Mesodermal cell (in vitro differentiated cells): ENCODE measurements around the gene PKP2.
A peak's percentile ranks its signal among the peaks of the same experiment; 100 is the strongest.

Experiments
- H3K27ac ChIP-seq: 2 replicates; pipeline ENCODE4 v1.7.0; 2013; ENCODE audit warnings: mild to moderate bottlenecking, low read depth, low read length, moderate library complexity; ENCODE audit not compliant: severe bottlenecking
- H3K36me3 ChIP-seq: 2 replicates; pipeline ENCODE4 v1.7.1; 2013; ENCODE audit warnings: mild to moderate bottlenecking, low read length, moderate library complexity; ENCODE audit not compliant: control insufficient read depth, insufficient read depth
- H3K4me1 ChIP-seq: one replicate; pipeline ENCODE4 v1.7.1; 2013; ENCODE audit warnings: mild to moderate bottlenecking, low read length; ENCODE audit not compliant: insufficient read depth, control insufficient read depth, poor library complexity, severe bottlenecking
- H3K4me3 ChIP-seq: 2 replicates; pipeline ENCODE4 v1.7.0; 2013; ENCODE audit warnings: low read length, control low read depth, mild to moderate bottlenecking; ENCODE audit not compliant: insufficient read depth, poor library complexity, severe bottlenecking; ENCODE audit errors: extremely low read depth
- H3K9me3 ChIP-seq: 2 replicates; pipeline ENCODE4 v1.7.1; 2013; ENCODE audit warnings: mild to moderate bottlenecking, low read length, moderate library complexity; ENCODE audit not compliant: control insufficient read depth
- WGBS, 2 experiments: methylation state at CpG; one replicate each; pipeline ENCODE4 v1.1.5; 2013; ENCODE audit warnings: missing lambda C conversion rate in 2 of 2; ENCODE audit not compliant: insufficient coverage in 2 of 2; 5-methylcytosine and 5-hydroxymethylcytosine counted together

PKP2 gene

DNA sequence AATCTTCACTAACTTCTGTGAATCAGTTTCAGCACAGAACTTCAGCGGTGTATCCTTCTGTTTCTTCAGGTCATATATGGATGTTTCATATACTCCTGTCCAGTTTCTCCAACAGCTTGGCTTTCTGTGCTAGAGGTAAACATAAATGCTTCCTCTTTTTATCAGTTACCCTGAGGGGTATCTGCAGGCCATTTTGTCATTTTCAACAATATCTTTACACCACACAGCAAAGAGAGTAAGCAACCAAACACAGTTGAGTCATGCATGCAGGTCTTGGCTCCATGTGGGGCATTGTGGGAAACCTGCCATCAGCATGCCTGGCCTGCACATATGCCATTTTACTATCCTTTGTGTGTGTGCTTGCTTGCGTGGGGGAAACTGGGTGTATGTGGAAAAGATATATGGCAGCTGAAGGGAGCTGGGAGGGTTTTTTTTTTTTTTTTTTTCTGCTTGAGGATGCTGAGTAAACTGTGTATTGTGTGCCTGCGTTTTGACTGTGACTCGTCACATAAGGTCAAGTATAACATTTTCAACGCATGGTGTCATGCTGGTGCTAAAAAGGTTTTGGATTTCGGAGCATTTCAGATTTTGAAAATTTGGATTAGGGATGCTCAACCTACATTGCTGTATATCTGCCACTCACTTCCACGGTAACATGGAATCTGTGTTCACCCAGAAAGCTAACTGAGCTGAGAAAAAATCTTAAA lies 84.7 kb downstream of the PKP2 start:
- Histone ChIP-seq H3K36me3 (peaks cover 75% of the 10 kb centered on the region), H3K9me3 (peaks cover 11% of the 10 kb centered on the region), H3K27ac (no peak overlapping the region), H3K4me1 (peaks cover 8% of the 10 kb centered on the region), H3K4me3 (no peak overlapping the region)
- 90 to 100% methylated on average over 2 to 5 of the region's 7 CpGs for WGBS, 2 experiments

DNA sequence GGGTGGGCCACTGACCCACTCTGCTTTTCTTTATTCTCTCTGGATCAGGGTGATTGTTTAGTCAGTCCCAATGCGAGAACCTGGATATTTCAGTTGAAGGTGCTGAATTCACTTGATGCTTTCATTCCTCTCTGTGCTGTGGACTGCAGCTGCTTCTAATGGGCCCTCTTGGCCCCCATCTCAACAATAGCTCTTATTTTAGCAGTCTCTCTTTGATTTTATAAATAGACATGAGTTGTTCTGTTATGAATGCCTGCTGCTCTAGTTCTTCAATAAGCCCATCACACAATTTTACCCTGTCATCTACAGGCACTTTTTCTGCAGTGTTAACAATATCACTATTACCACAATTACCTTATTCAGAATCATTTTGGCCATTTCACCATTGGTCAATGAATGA lies 86.7 kb downstream of the PKP2 start:
- H3K36me3 ChIP-seq, result peaks cover 65% of the 10 kb centered on the region
- WGBS, 2 experiments, result 100% methylated on average over 1 of the region's 1 CpG
- peaks cover 8% of the 10 kb centered on the region for H3K4me1 ChIP-seq
- H3K27ac ChIP-seq, result no peak overlapping the region
- peaks cover 21% of the 10 kb centered on the region for H3K9me3 ChIP-seq
- H3K4me3 ChIP-seq, result no peak overlapping the region

- WGBS, 2 experiments, result 60% methylated on average over 1 of the region's 1 CpG; no CpG with 5 or more reads in 1 of the 2 experiments
- peaks cover 64% of the 10 kb centered on the region for H3K36me3 ChIP-seq
- peaks cover 21% of the 10 kb centered on the region for H3K9me3 ChIP-seq
- H3K4me1 ChIP-seq, result peaks cover 8% of the 10 kb centered on the region
- no peak overlapping the region for H3K4me3 ChIP-seq
- H3K27ac ChIP-seq, result no peak overlapping the region
Measured at GRCh38 chr12:32809196-32809595, 87.4 kb downstream of the PKP2 start.

DNA sequence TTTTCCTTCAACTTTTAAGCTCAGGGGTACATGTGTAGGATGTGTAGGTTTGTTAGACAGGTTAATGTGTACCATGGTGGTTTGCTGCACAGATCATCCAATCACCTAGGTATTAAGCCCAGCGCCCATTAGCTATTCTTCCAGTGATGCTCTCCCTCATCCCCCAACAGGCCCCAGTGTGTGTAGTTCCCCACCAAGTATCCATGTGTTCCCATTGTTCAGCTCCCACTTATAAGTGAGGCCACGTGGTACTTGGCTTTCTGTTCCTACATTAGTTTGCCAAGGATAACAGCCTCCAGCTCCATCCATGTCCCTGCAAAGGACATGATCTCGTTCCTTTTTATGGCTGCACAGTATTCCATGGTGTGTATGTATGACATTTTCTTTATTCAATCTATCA lies 92.3 kb downstream of the PKP2 start:
- WGBS, 2 experiments, result 81 to 92% methylated on average over 2 to 3 of the region's 3 CpGs
- Histone ChIP-seq H3K4me1 (no peaks in the 10 kb centered on the region), H3K36me3 (peaks cover 55% of the 10 kb centered on the region), H3K9me3 (peaks cover 21% of the 10 kb centered on the region), H3K4me3 (no peak overlapping the region), H3K27ac (no peak overlapping the region)

DNA sequence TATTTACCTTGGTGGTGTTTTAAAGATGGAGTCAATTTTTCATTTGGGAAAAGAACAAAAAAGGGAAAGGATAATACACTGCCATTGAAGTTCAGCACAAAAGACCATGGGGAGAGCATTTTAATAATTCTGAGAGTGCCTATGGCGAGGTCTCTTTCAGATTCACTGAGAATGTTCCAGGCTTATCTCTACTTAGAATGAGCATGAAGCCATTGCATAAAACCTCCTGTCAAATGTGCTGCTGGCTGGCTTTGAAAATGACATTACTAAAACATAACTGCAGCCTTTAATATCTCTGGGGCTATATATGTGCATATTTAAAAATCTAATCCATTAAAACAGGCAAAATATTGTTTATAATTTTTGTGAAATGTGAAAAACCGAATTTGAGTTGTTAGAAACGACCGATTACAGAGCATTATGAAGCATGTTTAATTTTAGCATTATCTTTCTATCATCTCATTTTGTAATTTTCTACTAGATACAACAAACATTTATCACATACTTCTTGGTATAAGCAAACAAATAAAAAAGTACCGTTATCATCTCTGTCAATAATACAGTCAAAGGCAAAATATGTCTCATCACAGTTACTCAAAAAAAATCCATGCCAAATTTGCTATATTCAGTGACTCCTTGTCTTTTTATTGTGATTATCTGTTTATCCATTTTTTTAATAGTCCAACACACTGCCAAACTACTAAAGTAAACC lies 95.2 kb downstream of the PKP2 start:
- Histone ChIP-seq H3K9me3 (peaks cover 6% of the 10 kb centered on the region), H3K27ac (no peak overlapping the region), H3K36me3 (peaks cover 35% of the 10 kb centered on the region), H3K4me3 (no peak overlapping the region), H3K4me1 (no peaks in the 10 kb centered on the region)
- 89 to 100% methylated on average over 1 of the region's 5 CpGs for WGBS, 2 experiments

DNA sequence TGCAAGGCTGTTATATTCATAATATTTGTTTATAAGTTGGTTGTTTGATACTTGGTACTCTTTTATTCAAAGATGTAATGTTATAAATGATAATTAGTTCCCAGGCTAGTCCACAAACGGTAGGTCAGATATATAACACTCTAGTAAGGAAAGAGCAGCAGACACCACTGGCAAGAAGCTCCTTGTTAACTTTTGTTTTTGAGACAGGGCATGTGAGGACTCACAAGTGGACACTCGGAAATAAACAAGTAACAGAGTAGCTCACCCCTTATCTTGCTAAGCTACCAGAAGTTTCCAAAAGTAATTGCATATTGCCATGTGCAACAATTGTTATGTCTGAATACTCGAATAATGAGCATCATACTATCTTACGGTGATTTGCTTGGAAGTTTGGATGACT lies 102.3 kb downstream of the PKP2 start:
- WGBS, 2 experiments, result 100% methylated on average over 2 of the region's 4 CpGs
- H3K4me3 ChIP-seq, result no peak overlapping the region
- no peak overlapping the region for H3K27ac ChIP-seq
- H3K4me1 ChIP-seq, result peaks cover 2% of the 10 kb centered on the region
- H3K36me3 ChIP-seq, result peaks cover 40% of the 10 kb centered on the region
- H3K9me3 ChIP-seq, result no peaks in the 10 kb centered on the region

GRCh38 chr12:32789916-32790315 lies 106.7 kb downstream of the PKP2 start:
- Histone ChIP-seq H3K27ac (peak overlapping the region; percentile 62), H3K36me3 (peaks cover 25% of the 10 kb centered on the region), H3K4me3 (no peak overlapping the region), H3K4me1 (peaks cover 2% of the 10 kb centered on the region), H3K9me3 (no peaks in the 10 kb centered on the region)
- WGBS, 2 experiments, result 60% methylated on average over 1 of the region's 2 CpGs; no CpG with 5 or more reads in 1 of the 2 experiments

- H3K4me3 ChIP-seq, result no peak overlapping the region
- H3K4me1 ChIP-seq, result peaks cover 2% of the 10 kb centered on the region
- H3K9me3 ChIP-seq, result no peaks in the 10 kb centered on the region
- peak overlapping the region; percentile 1 for H3K27ac ChIP-seq
- peaks cover 25% of the 10 kb centered on the region for H3K36me3 ChIP-seq
Measured at GRCh38 chr12:32789446-32789845, 107.1 kb downstream of the PKP2 start.

DNA sequence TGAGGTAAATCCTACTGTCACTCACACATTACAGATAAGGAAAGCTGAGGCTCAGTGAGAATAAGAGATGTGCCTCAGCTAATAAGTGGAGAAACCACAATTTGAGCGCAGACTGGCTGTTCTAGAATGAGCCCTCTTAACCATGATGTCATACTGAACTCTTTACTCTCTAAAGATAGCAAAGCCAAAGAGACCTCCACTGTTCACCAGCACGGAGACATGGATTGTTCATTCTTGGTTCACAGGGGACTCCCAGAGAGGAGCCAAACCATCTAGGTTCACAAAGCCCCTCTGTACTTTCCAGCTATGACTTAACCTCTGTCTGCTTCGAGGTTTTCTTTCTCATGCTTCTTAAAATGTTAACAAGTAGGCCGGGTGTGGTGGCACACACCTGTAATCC lies 108.2 kb downstream of the PKP2 start:
- H3K27ac ChIP-seq, result no peak overlapping the region
- 93 to 100% methylated on average over 2 to 3 of the region's 4 CpGs for WGBS, 2 experiments
- peaks cover 15% of the 10 kb centered on the region for H3K36me3 ChIP-seq
- no peak overlapping the region for H3K4me3 ChIP-seq
- peaks cover 2% of the 10 kb centered on the region for H3K4me1 ChIP-seq
- H3K9me3 ChIP-seq, result no peaks in the 10 kb centered on the region

- 76 to 82% methylated on average over 3 of the region's 5 CpGs for WGBS, 2 experiments
- no peak overlapping the region for H3K27ac ChIP-seq
- no peak overlapping the region for H3K4me3 ChIP-seq
- H3K9me3 ChIP-seq, result no peaks in the 10 kb centered on the region
- H3K36me3 ChIP-seq, result no peaks in the 10 kb centered on the region
- H3K4me1 ChIP-seq, result no peaks in the 10 kb centered on the region
Measured at GRCh38 chr12:32785557-32785956, 111.0 kb downstream of the PKP2 start.

GRCh38 chr12:32783029-32783428 lies 113.5 kb downstream of the PKP2 start:
- Histone ChIP-seq H3K36me3 (no peaks in the 10 kb centered on the region), H3K4me1 (no peaks in the 10 kb centered on the region), H3K4me3 (no peak overlapping the region), H3K27ac (no peak overlapping the region), H3K9me3 (no peaks in the 10 kb centered on the region)
- 83% methylated on average over 3 of the region's 3 CpGs; no CpG with 5 or more reads in 1 of the 2 experiments for WGBS, 2 experiments
